ENCODE data around the gene JUND. TPM values are rescaled to one million over a fixed set of nuclear protein-coding genes. Genes with fewer than 3 reads are reported as not detected.

Gene JUND
- total RNA-seq, 1 experiment from 2014 or later = 221 TPM

- TF ChIP-seq REST (IDR thresholded peaks at IDR 0.05; ENCODE audit: low read depth) = no peak
Measured at GRCh38 chr19:18232540-18233223, 48.7 kb downstream of the JUND start (continued).

GRCh38 chr19:18231775-18232174 lies 49.6 kb downstream of the JUND start:
- CTCF ChIA-PET = interaction anchor here (1.0 to 2.0 kb wide), 2 partner anchors 20 to 23 kb away, joined by 3 to 5 read pairs; no protein-coding TSS in a partner anchor
- ATAC-seq = no peak
- no peak overlapping the region for H3K27ac ChIP-seq (ENCODE audit: low read depth, low read length)
- no peak for DNase-seq (ENCODE audit: low read depth, low spot score)
- TF ChIP-seq CTCF (IDR thresholded peaks at IDR 0.05 in 2 of 3, conservative IDR thresholded peaks at IDR 0.05 in 1 of 3; ENCODE audit: borderline replicate concordance in 1 of 3, insufficient read depth in 1 of 3, low read depth in 2 of 3, low read length in 2 of 3) (no peak), ZNF274 (IDR thresholded peaks at IDR 0.05; ENCODE audit: low read depth, low read length) (no peak), CEBPB (IDR thresholded peaks at IDR 0.05; ENCODE audit: low read depth) (no peak)
- RAD21 ChIA-PET (ENCODE audit: low non-redundant PET in 1 of 2, low total read pairs in 2 of 2, uncharacterized antibody in 2 of 2, unreplicated experiment in 2 of 2) = no interaction called here
- POLR2A ChIA-PET = interaction anchor here (0.6 to 0.9 kb wide), 2 partner anchors 11 to 19 kb away, joined by 4 to 5 read pairs; no protein-coding TSS in a partner anchor
- peak overlapping the region; percentile 27; the same call in 1 of the 2 replicates for H3K4me2 ChIP-seq (ENCODE audit: low read length)
- H3K9me2 ChIP-seq (ENCODE audit: insufficient read depth) = no peaks in the 10 kb centered on the region
- intact Hi-C loops (cut with micrococcal nuclease) = no loop called here
- no TSS peak for BruUV-seq (replicated peaks)
- no peaks in the 10 kb centered on the region for H3K9me3 ChIP-seq (ENCODE audit: control insufficient read depth in 1 of 2, insufficient read depth in 1 of 2, low read depth in 1 of 2, low read length in 2 of 2)
- no peak overlapping the region for H2AFZ ChIP-seq (ENCODE audit: low read depth, low read length, poor library complexity, severe bottlenecking)
- peaks cover 2 to 16% of the 10 kb centered on the region in 2 experiments; a peak in 2 of 4 replicates for H3K4me1 ChIP-seq (ENCODE audit: control insufficient read depth in 1 of 2, insufficient read depth in 2 of 2, low read length in 2 of 2)
- H3K36me3 ChIP-seq (ENCODE audit: control insufficient read depth in 1 of 2, insufficient read depth in 2 of 2, low read length in 2 of 2) = no peaks in the 10 kb centered on the region
- peaks cover 5% of the 10 kb centered on the region; the same call in 1 of the 2 replicates for H3K27me3 ChIP-seq (ENCODE audit: insufficient read depth, low read length)
- no peaks in the 10 kb centered on the region for H3K79me2 ChIP-seq (ENCODE audit: insufficient read depth, low read length)
- H4K20me1 ChIP-seq (ENCODE audit: insufficient read depth) = no peaks in the 10 kb centered on the region
- no peak overlapping the region for H3K4me3 ChIP-seq (replicated peaks in 1 of 2; ENCODE audit: low read depth in 1 of 2, low read length in 2 of 2)
- H3K9ac ChIP-seq (ENCODE audit: low read length) = no peak overlapping the region

Measured in HCT116 (cell line).